ENCODE data around the gene CDKN2AIPNL.
A peak's percentile ranks its signal among the peaks of the same experiment; 100 is the strongest.

Gene CDKN2AIPNL

GRCh38 chr5:134411546-134412266 is at the start of gene CDKN2AIPNL:
TSS of gene CDKN2AIPNL (minus strand) at chr5:134411881. CDS start at chr5:134411854, 27 bp downstream.
- Histone ChIP-seq H3K27ac (ENCODE audit: low read depth in 2 of 2, low read length in 2 of 2) (peak within 1 kb of the TSS; percentile 75), H3K9me3 (ENCODE audit: control insufficient read depth in 2 of 2, low read length in 2 of 2) (no peaks in the 10 kb centered on the region), H3K4me3 (ENCODE audit: low read length in 2 of 2) (peak within 1 kb of the TSS; percentile 87 to 89), H3K4me1 (ENCODE audit: control insufficient read depth in 2 of 2, insufficient read depth in 2 of 2, low read length in 2 of 2) (peaks cover 18 to 39% of the 10 kb centered on the region in 2 donors), H3K27me3 (ENCODE audit: control insufficient read depth in 2 of 2, insufficient read depth in 2 of 2, low read length in 2 of 2) (no peaks in the 10 kb centered on the region), H3K9ac (ENCODE audit: low read depth in 1 of 2, low read length in 2 of 2) (peak within 1 kb of the TSS; percentile 79 to 85), H3K36me3 (ENCODE audit: control insufficient read depth in 2 of 2, insufficient read depth in 2 of 2, low read length in 2 of 2) (peaks cover 0 to 3% of the 10 kb centered on the region in 2 donors)

GRCh38 chr5:134460551-134460950 is 48.9 kb upstream of the CDKN2AIPNL start:
- Histone ChIP-seq H3K4me1 (ENCODE audit: control insufficient read depth in 2 of 2, insufficient read depth in 2 of 2, low read length in 2 of 2) (peaks cover 6 to 13% of the 10 kb centered on the region in 2 donors), H3K27ac (ENCODE audit: low read depth in 2 of 2, low read length in 2 of 2) (no peak overlapping the region), H3K4me3 (ENCODE audit: low read length in 2 of 2) (no peak overlapping the region), H3K27me3 (ENCODE audit: control insufficient read depth in 2 of 2, insufficient read depth in 2 of 2, low read length in 2 of 2) (no peaks in the 10 kb centered on the region), H3K36me3 (ENCODE audit: control insufficient read depth in 2 of 2, insufficient read depth in 2 of 2, low read length in 2 of 2) (no peaks in the 10 kb centered on the region), H3K9ac (ENCODE audit: low read depth in 1 of 2, low read length in 2 of 2) (no peak overlapping the region), H3K9me3 (ENCODE audit: control insufficient read depth in 2 of 2, low read length in 2 of 2) (no peaks in the 10 kb centered on the region)

GRCh38 chr5:134459491-134459890 is 47.8 kb upstream of the CDKN2AIPNL start:
- Histone ChIP-seq H3K9me3 (ENCODE audit: control insufficient read depth in 2 of 2, low read length in 2 of 2) (no peaks in the 10 kb centered on the region), H3K4me3 (ENCODE audit: low read length in 2 of 2) (no peak overlapping the region)

GRCh38 chr5:134459010-134459403 is 47.3 kb upstream of the CDKN2AIPNL start:
- H3K9me3 ChIP-seq (ENCODE audit: control insufficient read depth in 2 of 2, low read length in 2 of 2), result no peaks in the 10 kb centered on the region
- H3K4me3 ChIP-seq (ENCODE audit: low read length in 2 of 2), result no peak overlapping the region
- H3K27me3 ChIP-seq (ENCODE audit: control insufficient read depth in 2 of 2, insufficient read depth in 2 of 2, low read length in 2 of 2), result no peaks in the 10 kb centered on the region
- H3K27ac ChIP-seq (ENCODE audit: low read depth in 2 of 2, low read length in 2 of 2), result no peak overlapping the region
- no peak overlapping the region for H3K9ac ChIP-seq (ENCODE audit: low read depth in 1 of 2, low read length in 2 of 2)
- H3K4me1 ChIP-seq (ENCODE audit: control insufficient read depth in 2 of 2, insufficient read depth in 2 of 2, low read length in 2 of 2), result peaks cover 0 to 2% of the 10 kb centered on the region in 2 donors
- no peaks in the 10 kb centered on the region for H3K36me3 ChIP-seq (ENCODE audit: control insufficient read depth in 2 of 2, insufficient read depth in 2 of 2, low read length in 2 of 2)

More at GRCh38 chr5:134459491-134459890, 47.8 kb upstream of the CDKN2AIPNL start:
- Histone ChIP-seq H3K27me3 (ENCODE audit: control insufficient read depth in 2 of 2, insufficient read depth in 2 of 2, low read length in 2 of 2) (no peaks in the 10 kb centered on the region), H3K27ac (ENCODE audit: low read depth in 2 of 2, low read length in 2 of 2) (no peak overlapping the region), H3K9ac (ENCODE audit: low read depth in 1 of 2, low read length in 2 of 2) (no peak overlapping the region), H3K36me3 (ENCODE audit: control insufficient read depth in 2 of 2, insufficient read depth in 2 of 2, low read length in 2 of 2) (no peaks in the 10 kb centered on the region), H3K4me1 (ENCODE audit: control insufficient read depth in 2 of 2, insufficient read depth in 2 of 2, low read length in 2 of 2) (peaks cover 0 to 2% of the 10 kb centered on the region in 2 donors)

- H3K9me3 ChIP-seq (ENCODE audit: control insufficient read depth in 2 of 2, low read length in 2 of 2), result no peaks in the 10 kb centered on the region
- no peaks in the 10 kb centered on the region for H3K27me3 ChIP-seq (ENCODE audit: control insufficient read depth in 2 of 2, insufficient read depth in 2 of 2, low read length in 2 of 2)
- H3K27ac ChIP-seq (ENCODE audit: low read depth in 2 of 2, low read length in 2 of 2), result no peak overlapping the region
- no peak overlapping the region for H3K9ac ChIP-seq (ENCODE audit: low read depth in 1 of 2, low read length in 2 of 2)
- peaks cover 0 to 2% of the 10 kb centered on the region in 2 donors for H3K4me1 ChIP-seq (ENCODE audit: control insufficient read depth in 2 of 2, insufficient read depth in 2 of 2, low read length in 2 of 2)
- no peak overlapping the region for H3K4me3 ChIP-seq (ENCODE audit: low read length in 2 of 2)
- H3K36me3 ChIP-seq (ENCODE audit: control insufficient read depth in 2 of 2, insufficient read depth in 2 of 2, low read length in 2 of 2), result no peaks in the 10 kb centered on the region
Observed at GRCh38 chr5:134458234-134459009, 46.7 kb upstream of the CDKN2AIPNL start.

- H3K9me3 ChIP-seq (ENCODE audit: control insufficient read depth in 2 of 2, low read length in 2 of 2), result no peaks in the 10 kb centered on the region
- peaks cover 0 to 2% of the 10 kb centered on the region in 2 donors for H3K4me1 ChIP-seq (ENCODE audit: control insufficient read depth in 2 of 2, insufficient read depth in 2 of 2, low read length in 2 of 2)
- no peak overlapping the region for H3K27ac ChIP-seq (ENCODE audit: low read depth in 2 of 2, low read length in 2 of 2)
- no peaks in the 10 kb centered on the region for H3K27me3 ChIP-seq (ENCODE audit: control insufficient read depth in 2 of 2, insufficient read depth in 2 of 2, low read length in 2 of 2)
- H3K9ac ChIP-seq (ENCODE audit: low read depth in 1 of 2, low read length in 2 of 2), result no peak overlapping the region
- H3K36me3 ChIP-seq (ENCODE audit: control insufficient read depth in 2 of 2, insufficient read depth in 2 of 2, low read length in 2 of 2), result no peaks in the 10 kb centered on the region
- H3K4me3 ChIP-seq (ENCODE audit: low read length in 2 of 2), result no peak overlapping the region
Observed at GRCh38 chr5:134457801-134458200, 46.1 kb upstream of the CDKN2AIPNL start.

DNA sequence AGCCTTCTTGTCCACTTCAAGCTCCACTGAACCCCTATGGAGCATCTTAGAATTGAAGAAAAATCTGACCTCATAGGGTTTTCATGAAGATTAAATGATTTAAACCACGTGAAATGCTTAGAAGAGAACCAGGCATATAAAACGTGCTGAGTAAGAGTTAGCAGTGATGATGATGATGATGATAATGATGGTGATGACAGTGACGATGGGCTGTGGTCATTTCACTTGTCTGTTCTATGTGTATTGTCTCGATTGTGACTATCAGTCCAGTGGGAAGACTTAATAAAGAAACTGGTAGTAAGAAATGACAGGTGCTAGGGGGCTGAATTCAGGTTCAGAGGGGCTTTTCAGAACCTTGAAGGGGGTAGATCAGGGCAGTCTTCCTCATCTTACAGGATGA is 45.1 kb upstream of the CDKN2AIPNL start:
- no peak overlapping the region for H3K27ac ChIP-seq (ENCODE audit: low read depth in 2 of 2, low read length in 2 of 2)

DNA sequence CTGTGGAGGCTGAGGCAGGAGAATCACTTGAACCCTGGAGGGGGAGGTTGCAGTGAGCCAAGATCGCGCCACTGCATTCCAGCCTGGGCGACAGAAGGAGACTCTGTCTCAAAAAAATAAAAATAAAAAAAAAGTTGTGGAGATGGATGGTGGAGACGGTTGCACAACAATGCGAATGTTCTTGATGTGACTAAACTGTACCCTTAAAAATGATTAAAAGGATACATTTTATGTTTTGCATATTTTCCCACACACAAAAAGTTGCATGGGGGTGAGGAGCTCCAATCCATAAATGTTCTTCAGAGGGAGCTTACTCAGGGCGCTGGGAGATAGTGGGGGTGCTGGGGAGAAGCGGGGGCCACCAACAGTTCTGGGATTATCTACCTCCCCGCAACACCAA is 43.8 kb upstream of the CDKN2AIPNL start:
- Histone ChIP-seq H3K4me3 (ENCODE audit: low read length in 2 of 2) (no peak overlapping the region), H3K9me3 (ENCODE audit: control insufficient read depth in 2 of 2, low read length in 2 of 2) (no peaks in the 10 kb centered on the region), H3K27me3 (ENCODE audit: control insufficient read depth in 2 of 2, insufficient read depth in 2 of 2, low read length in 2 of 2) (no peaks in the 10 kb centered on the region), H3K27ac (ENCODE audit: low read depth in 2 of 2, low read length in 2 of 2) (no peak overlapping the region), H3K4me1 (ENCODE audit: control insufficient read depth in 2 of 2, insufficient read depth in 2 of 2, low read length in 2 of 2) (peaks cover 0 to 2% of the 10 kb centered on the region in 2 donors), H3K36me3 (ENCODE audit: control insufficient read depth in 2 of 2, insufficient read depth in 2 of 2, low read length in 2 of 2) (no peaks in the 10 kb centered on the region), H3K9ac (ENCODE audit: low read depth in 1 of 2, low read length in 2 of 2) (no peak overlapping the region)

More for the DNA sequence above, 45.1 kb upstream of the CDKN2AIPNL start:
- no peaks in the 10 kb centered on the region for H3K9me3 ChIP-seq (ENCODE audit: control insufficient read depth in 2 of 2, low read length in 2 of 2)
- H3K4me3 ChIP-seq (ENCODE audit: low read length in 2 of 2), result no peak overlapping the region
- no peaks in the 10 kb centered on the region for H3K27me3 ChIP-seq (ENCODE audit: control insufficient read depth in 2 of 2, insufficient read depth in 2 of 2, low read length in 2 of 2)
- H3K4me1 ChIP-seq (ENCODE audit: control insufficient read depth in 2 of 2, insufficient read depth in 2 of 2, low read length in 2 of 2), result peaks cover 0 to 2% of the 10 kb centered on the region in 2 donors
- H3K9ac ChIP-seq (ENCODE audit: low read depth in 1 of 2, low read length in 2 of 2), result no peak overlapping the region
- H3K36me3 ChIP-seq (ENCODE audit: control insufficient read depth in 2 of 2, insufficient read depth in 2 of 2, low read length in 2 of 2), result no peaks in the 10 kb centered on the region

DNA sequence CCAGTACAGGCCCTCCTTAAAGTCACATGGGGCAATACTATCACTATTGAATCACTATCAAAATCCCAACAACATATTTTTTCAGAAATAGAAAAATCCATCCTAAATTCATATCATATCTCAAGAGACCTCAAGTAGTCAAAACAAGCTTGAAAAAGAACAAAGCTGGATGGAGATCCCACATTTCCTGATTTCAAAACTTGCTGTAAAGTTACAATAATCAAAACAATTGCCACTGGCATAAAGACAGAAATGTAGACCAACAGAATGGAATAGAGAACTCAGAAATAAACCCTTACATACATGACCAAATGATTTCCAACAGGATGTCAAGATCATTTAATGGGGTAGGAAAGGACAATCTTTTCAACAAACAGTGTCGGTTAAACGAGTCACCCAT is 41.3 kb upstream of the CDKN2AIPNL start:
- Histone ChIP-seq H3K4me1 (ENCODE audit: control insufficient read depth in 2 of 2, insufficient read depth in 2 of 2, low read length in 2 of 2) (no peaks in the 10 kb centered on the region), H3K4me3 (ENCODE audit: low read length in 2 of 2) (no peak overlapping the region), H3K27me3 (ENCODE audit: control insufficient read depth in 2 of 2, insufficient read depth in 2 of 2, low read length in 2 of 2) (no peaks in the 10 kb centered on the region), H3K9ac (ENCODE audit: low read depth in 1 of 2, low read length in 2 of 2) (no peak overlapping the region), H3K9me3 (ENCODE audit: control insufficient read depth in 2 of 2, low read length in 2 of 2) (no peaks in the 10 kb centered on the region), H3K36me3 (ENCODE audit: control insufficient read depth in 2 of 2, insufficient read depth in 2 of 2, low read length in 2 of 2) (no peaks in the 10 kb centered on the region), H3K27ac (ENCODE audit: low read depth in 2 of 2, low read length in 2 of 2) (no peak overlapping the region)

DNA sequence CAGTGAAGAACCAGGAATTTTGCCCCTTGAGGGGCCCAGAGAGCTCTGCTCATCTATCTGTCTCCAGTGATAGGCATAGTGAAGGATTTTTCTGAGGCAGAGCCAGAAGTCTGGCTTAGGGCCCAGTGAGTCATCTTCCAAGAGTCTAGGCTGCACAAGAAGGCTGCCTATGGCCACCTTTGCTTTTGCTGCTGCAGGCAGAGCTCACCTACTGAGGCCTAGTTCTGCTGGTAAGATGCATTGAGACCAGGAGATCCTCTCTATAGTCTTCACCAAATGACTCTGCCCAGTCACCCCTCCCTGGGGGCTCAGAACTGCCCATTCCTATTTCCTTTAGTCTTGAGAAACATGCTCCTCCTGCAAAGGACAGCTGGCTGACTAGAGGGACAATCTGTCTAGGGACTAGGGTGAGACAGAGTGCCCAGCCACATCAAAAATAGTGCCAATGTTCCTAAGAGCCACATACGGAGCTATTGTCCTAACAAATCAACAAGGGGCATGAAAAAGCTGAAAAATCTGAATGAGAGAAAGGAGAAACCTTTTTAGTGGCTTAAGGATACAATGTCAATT is 40.3 kb upstream of the CDKN2AIPNL start:
- Histone ChIP-seq H3K4me3 (ENCODE audit: low read length in 2 of 2) (no peak overlapping the region), H3K4me1 (ENCODE audit: control insufficient read depth in 2 of 2, insufficient read depth in 2 of 2, low read length in 2 of 2) (peaks cover 0 to 9% of the 10 kb centered on the region in 2 donors), H3K36me3 (ENCODE audit: control insufficient read depth in 2 of 2, insufficient read depth in 2 of 2, low read length in 2 of 2) (no peaks in the 10 kb centered on the region), H3K9ac (ENCODE audit: low read depth in 1 of 2, low read length in 2 of 2) (no peak overlapping the region), H3K27ac (ENCODE audit: low read depth in 2 of 2, low read length in 2 of 2) (no peak overlapping the region), H3K27me3 (ENCODE audit: control insufficient read depth in 2 of 2, insufficient read depth in 2 of 2, low read length in 2 of 2) (no peaks in the 10 kb centered on the region), H3K9me3 (ENCODE audit: control insufficient read depth in 2 of 2, low read length in 2 of 2) (no peaks in the 10 kb centered on the region)

All from mucosa of rectum (tissue), 2 donors.